CD4-positive, alpha-beta T cell treated with Interleukin-1 beta for 1 hour (primary cell): ENCODE measurements around the gene CPXM2.

ENCODE experiments used
- DNase-seq, 2 donors: peaks; one replicate each; pipeline ENCODE4 v3.0.0-alpha.2; 2020 to 2022

CPXM2 gene

DNA sequence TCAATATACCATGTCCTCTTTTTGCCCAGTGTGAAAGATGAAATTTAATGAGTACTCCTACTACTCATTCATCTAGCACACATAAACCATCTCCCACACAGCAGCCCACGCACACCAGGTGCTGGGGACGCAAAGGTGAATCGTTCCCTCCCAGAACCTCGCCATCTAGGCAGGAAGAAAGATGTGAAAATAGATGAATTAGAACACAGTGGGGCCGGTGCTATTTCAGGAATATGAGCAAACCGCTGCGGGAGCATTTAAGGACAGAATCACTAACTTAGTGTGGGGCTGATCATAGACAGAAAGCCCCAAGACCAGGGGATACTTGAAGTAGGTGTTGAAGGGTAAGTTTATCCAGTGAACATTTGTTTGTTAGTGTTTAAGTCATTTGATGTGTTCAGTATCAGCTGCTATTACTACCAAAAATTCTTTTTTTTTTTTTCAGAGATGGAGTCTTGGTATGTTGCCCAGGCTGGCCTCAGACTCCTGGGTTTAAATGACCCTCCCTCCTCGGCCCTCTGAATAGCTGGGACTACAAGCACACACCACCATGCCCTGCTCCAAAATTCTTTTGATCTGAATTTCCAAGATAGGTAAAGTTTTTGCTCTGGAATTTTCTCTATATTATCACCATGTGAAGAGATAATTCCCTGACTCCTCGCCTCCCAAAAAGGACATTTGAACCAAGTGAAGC, 48.8 kb downstream of the CPXM2 start:
- DNase-seq, result no peak

DNA sequence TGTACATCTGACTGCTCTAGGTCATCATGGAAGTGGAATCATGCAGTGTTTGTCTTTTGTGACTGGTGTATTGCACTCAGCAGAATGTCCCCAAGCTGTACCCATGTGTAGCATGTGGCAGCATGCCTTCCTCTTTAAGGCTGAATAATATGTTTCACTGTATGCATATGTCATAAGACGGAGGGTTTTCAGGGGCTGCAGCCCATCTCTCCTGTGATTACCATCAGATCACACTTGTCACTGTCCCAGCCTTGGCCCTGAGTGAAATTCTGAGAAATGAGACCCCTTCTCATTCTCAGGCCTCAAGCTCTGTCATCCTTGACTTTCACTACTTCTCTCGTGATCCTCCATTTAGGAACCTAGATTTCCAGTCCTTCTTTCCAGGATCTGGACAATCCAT, 50.0 kb downstream of the CPXM2 start:
- DNase-seq, result no peak

DNA sequence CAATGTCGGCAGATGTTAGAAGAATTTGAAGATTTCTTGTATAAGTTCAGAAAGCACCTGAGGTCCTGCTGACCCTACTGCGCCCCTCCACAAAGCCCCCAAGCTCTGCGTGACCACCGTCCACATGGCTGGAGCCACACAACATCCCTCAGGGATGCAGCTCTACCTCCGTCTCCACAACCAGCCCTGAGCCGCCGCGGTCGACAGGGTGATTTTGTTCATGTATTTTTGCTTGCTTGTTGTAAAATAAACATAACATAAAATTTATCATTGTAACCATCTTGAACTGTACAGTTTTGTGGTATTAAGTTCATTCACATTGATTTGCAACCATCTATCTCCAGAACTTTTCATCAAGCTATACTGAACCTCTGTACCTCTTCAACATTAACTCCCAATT, 50.5 kb downstream of the CPXM2 start:
- DNase-seq, result no peak

DNA sequence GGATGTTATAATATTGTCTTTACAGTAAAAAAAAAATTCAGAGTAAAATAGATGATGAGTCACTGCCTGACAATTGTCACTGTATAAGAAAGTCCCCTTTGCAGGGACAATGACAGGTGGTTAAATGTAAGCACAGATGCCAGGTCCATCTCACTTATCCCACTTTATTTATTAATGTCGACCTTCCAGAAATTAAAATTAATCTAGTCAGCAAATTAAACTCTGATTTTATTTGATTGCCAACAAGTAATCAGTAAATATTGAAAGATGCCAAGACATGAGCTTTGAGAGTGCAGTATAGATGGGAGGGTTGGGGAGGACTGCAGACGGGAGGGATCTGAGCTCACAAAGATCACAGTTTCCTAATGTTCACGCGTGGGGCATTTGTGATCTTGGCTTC, 50.9 kb downstream of the CPXM2 start:
- no peak for DNase-seq

DNA sequence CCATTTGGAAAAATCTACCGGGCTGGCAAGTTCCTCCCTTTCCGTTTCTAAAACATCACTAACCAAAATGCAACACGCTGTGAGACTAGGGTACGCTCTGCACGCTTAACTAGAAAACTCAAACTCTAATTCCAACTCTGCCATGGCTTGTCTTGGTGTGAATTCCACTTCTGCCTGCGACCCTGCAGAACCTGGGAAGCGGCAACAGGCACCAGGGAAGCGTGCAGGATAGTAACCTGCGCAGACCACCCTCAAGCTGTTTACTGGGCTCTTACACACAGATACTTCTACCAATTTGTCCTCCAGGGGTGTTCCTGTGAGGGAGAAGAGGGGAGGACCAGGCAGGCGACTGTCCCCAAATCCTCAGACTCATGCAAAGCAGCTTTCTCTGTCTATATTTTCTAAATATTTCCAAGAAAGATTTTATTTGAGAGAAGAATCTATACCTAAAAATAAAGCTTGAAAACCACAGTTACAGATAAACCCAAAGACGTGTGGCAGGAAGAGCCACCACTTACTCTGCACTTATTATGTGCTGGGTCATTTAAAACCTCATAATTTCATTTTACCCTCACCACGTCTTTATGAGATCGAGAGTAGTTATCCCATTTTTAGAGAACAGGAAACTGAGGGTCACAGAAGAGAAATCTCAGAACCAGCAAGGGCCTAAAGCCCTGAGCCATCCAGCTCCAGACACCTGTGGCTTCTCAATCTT, 52.9 kb downstream of the CPXM2 start:
- no peak for DNase-seq

DNA sequence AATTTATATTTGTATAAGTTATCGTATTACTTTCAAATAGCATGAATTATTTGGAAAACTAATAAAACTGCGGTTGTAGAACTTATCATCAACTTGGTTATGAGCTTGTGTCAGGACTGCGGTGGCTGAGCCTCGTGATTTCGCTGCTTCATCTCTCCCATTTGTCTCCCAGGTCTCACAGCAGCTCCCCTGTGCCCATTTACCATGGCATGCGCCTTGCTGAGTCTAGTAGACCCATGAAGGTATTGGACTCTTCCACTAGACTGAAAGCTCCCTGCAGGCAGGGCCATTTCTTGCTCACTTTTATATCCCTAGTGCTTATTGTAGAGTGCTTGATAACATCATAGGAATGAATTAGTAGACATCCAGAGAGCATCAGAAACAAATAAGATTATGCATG, 53.9 kb downstream of the CPXM2 start:
- no peak for DNase-seq

DNA sequence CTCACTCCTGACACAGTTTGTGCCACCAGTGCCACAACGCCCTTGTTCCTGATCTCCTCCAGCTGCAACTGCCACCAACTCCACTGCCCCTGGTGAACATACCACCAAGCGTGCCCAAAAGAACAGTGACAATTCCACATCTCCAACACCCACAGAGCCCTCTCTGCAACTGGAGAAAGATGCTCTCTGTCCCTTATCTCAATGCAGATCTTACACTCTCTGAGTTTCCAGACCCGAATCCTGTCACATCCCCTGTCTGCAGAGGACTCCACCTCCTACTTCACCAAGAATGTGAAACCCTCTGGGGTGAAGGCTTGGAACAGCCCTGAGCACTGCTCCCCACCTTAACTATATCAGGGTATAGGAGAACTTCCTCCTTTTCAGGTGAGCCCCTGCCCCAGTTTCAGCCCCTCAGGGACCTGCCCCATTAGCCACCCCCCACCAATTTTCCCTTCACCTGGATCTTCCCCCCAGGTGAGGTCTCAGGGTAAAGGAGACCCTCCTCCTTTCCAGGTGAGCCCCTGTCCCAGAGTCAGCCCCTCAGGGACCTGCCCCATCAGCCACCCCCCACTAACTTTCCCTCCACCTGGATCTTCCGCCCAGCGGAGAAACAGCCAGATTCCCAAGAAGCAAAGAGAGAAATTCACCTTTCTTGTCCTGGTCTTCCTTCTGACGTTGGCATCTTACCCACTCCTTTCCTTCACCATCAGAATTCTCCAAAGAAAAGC, 55.0 kb downstream of the CPXM2 start:
- DNase-seq, result no peak

DNA sequence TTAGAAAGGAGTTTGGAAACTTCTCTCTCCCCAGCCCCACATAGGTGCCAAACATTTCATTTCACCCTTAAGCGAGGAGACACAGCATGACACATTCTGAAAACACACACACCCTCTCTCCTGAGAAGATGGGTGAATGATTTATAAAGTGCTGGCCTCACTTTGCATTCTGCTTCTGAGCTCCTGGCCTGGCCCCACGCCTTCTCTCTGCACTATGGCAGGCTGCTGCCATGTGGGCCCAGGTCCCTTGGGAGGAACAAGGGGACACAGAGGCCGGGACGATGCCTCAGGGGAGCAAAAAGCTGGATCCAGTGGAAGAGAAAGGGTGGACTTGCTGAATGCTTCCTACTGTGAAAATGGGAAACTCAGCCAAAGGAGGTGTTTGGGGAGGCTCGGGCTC, 56.0 kb downstream of the CPXM2 start:
- no peak for DNase-seq

DNA sequence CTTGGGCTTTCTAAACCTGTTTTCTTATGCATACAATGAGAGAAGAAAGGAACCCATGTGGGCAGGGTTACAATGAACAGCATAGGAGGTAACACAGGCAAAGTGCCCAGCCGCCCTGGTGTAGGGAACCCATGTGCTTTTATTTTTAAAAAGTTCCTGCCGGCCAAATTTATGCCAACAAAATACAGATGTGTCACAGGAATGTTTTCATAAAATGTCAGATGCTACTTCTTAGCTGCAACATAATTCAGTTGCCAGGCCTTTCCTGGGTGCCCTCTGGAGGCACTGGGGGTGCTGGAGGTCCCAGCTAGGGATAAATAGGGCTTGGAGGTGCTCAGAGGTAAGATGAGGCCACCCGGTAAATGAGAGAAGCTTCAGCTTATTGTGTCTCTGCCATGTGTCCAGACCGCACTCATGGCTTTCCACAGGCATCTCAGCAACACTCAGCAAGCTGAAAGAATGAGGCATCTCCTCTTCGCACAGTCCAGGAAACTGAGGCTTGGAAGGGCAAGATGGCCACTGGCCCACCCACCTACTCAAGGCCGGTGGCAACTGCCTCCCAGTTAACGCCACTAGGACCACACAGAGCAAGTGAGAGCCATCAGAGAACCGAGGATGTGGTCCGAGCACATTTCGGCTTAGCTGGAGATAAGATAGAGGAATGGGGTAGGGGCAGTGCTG, 58.3 kb downstream of the CPXM2 start:
- DNase-seq, result no peak

DNA sequence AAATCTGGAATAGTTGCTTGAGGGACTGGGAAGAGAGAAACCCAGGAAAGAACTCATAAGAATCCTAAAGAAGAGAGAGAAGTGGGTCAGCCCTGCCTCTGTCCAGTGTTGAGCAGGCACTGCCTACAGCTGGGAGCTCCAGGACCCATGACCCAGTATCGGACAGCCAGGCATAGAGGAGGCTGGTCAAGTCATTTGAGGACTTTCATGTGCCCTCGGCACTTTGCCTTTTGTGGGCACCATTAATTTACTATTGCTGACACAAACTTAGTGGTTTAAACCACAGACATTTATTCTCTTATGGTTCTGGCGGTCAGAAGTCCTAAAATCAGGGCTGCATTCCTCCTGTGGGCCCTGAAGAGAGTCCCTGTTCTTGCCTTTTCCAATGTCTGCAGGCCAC, 60.3 kb downstream of the CPXM2 start:
- no peak for DNase-seq

DNA sequence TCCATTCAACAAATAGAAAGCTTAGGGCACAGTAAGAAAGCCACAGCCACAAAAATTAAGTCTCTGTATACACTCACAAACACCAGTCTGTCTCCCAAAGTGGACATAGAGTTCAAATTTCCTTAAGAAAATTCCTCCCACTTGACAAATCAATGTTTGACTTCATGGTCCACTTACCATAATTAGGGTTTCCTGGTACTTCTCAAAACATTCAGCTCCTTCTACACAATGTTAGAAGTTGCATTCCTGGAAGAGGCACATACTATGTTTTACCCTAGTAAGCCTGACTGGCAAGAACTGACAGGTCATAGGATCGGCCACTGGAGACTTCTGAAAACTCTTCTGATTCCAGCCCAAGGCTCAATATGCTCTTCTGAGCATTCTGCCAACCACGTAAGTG, 70.5 kb downstream of the CPXM2 start:
- DNase-seq, result no peak

DNA sequence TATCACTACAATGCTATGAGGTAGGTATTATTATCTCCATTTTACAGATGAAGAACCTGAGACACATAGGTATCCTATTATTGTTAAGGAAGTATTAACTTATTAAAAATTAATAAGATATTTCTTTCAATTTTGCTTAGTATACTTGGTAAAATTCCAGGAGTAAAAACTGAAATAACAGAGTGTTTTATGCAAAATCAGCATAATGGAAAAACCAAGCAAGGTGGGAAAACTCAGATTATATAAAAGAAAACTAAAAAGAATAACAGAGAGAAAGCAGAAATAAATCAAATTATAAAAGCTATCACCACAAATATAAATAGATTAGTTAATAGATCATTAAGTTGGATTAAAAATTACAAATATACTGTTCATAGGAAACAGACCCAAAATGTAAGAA, 82.0 kb downstream of the CPXM2 start:
- DNase-seq, result no peak

DNA sequence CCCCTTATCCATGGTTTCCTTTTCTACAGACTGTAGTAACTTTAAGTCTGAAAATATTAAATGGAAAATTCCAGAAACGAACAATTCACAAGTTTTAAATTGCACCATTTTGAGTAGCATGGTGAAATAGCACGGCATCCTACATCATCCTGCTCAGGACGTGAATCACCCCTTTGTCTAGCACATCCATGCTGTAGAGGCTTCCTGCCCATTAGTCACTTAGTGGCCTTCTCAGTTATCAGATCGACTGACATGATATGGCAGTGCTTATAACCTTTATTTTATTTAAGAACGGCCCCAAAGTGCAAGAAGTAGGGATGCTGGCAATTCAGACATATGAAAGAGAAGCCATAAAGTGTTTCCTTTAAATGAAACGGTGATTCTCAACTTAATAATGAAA, 82.7 kb downstream of the CPXM2 start:
- no peak for DNase-seq

DNA sequence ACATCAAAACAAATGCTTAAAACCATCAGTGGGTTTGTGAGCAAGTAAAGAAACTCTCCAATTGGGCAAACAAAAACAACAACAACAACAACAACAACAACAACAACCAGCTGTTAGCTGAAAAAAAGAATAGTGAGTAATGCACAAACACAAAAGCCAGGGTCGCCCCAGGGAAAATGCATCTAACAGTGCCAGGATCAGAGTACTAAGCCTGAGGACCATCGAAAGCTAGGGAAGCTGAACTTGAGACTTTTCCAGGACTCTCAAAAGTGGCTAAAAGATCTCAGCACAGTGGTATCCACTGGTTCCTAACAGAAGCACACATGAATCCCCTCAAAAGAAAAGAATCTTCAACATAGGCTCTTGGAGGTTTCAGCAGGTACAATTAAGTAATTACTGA, 83.3 kb downstream of the CPXM2 start:
- DNase-seq, result no peak

DNA sequence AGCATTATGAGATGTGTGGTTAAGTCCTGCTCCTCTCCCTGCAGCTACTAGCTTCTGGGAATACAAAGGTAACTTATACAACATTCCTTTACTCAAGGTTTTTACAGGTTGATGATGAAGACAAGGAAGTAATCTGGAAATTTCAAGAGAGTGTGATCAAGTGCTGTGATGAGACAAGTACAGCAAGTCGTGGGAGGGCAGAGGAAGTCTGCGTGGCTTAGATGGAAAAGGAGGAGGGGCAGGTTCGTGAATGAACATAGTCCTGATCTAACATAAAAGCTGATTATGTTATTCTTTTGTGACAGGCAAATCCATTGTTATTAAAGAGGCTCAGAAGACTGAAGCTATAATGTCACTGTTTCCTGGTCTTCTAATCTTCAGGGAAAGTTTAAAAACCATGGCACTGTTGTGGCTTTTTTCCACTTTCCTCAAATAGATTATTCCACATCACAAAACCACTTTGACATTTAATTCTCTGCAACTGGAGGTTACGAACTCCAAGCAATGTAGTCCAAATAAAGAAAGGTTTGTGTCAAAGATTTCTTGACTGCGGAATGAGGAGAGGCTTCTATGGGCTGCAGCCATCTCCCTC, 84.1 kb downstream of the CPXM2 start:
- DNase-seq, result no peak

DNA sequence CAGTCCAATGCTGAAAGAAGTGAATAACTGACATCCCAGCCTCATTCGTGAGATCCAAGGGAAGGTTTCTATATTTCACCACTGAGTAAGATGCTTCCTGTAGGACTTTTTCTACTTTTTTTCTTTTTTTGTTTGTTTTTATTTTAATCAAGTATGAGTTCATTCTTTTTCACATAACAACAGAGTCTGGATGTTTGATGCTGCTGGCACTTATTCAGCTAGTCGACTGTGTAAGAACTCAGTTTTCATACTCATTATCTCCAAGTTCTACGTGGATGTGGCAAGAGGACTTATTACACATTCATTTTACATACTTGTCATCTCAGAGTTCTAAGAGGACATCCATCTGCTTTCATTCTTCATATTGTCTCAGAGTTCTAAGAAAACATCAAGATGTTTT, 86.9 kb downstream of the CPXM2 start:
- DNase-seq, result no peak

DNA sequence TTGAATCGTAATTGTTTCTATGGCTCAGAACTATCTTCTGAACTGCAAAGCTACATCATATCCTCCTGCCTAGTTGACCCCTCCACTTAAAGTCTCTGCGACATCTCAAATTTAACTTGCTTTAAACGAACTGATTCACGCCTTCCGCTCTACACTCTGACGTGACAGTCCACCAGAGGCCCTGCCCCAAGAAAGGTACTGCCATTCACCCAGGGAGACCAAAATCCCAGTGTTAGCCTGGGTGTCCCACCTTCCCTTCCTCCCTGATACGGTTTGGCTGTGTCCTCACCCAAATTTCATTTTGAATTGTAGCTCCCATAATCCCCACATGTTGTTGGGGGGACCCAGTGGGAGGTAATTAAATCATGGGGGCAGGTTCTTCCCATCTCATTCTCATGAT, 90.8 kb downstream of the CPXM2 start:
- DNase-seq, result no peak

DNA sequence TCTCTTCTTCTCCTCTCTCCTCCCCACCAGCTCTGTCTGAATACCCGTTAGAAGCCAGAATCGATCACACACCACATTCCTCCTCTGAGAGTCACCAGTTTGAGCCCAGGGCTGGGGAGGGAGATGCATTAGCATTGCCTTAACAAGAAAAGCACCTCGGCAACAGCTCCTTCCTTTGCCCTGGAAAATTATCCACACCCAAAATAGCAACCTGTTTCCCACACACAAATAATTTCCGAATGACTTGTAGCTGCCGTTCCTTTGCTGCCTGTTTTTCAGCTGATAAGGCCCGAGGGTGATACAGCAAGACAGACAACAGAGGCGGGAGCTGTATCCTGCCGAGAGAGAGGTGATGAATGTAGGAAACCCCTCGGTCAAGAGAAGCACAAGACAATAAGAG, 91.3 kb downstream of the CPXM2 start:
- no peak for DNase-seq

DNA sequence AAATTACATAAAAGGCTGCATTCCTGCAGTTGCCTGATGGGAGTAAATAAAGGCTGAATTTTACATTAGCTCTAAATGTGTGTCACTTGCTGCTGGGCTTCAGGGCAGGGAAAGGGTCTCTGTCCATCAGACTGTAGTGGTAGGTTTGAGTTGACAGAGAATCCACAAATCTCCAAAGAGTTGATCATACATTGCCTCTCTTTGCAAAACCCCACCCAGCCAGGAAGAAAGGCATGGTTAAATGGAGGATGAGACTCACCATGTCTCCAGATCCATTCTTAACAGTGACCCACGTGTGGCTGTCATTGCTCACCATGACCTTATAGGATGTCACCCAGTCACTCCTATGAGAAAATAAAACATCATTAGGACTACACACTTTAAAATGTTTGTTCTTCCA, 92.8 kb downstream of the CPXM2 start:
- no peak for DNase-seq

DNA sequence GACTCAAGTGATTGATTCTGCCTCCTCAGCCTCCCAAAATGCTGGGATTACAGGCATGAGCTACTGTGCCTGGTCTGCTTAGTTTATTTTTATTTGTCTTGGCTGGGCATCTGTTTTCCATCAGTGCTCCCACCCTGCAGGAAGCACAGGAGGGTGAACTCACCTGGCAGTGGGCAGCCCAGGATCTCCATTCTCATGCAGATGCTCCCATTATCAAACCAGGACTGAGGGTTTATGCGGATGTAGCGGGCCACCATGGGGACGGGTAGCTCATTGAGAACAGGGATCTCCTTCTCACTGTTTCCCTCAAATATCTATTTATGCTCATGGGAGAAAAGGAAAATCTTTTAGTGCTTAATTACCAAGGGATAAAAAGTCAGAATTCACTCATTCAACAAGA, 93.8 kb downstream of the CPXM2 start:
- no peak for DNase-seq

DNA sequence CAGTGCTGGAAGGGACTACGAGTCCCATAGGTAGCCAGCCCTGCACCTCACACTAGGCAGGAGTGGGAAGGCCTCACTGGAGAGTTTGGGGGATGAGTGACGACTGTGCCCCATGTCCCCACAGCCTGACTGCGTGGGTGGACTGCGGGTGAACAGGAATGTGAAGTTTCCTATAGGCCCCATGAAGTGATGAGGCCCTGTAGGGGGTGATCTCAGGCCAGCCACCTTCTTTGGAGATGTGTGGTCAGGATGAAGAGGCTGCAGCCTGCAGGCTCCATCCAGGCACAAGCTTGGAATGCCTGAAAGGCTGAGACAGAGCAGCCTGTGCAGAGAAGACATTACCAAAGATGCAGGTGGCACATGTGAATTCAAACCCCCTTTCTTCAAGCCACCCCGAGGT, 94.9 kb downstream of the CPXM2 start:
- DNase-seq, result no peak

DNA sequence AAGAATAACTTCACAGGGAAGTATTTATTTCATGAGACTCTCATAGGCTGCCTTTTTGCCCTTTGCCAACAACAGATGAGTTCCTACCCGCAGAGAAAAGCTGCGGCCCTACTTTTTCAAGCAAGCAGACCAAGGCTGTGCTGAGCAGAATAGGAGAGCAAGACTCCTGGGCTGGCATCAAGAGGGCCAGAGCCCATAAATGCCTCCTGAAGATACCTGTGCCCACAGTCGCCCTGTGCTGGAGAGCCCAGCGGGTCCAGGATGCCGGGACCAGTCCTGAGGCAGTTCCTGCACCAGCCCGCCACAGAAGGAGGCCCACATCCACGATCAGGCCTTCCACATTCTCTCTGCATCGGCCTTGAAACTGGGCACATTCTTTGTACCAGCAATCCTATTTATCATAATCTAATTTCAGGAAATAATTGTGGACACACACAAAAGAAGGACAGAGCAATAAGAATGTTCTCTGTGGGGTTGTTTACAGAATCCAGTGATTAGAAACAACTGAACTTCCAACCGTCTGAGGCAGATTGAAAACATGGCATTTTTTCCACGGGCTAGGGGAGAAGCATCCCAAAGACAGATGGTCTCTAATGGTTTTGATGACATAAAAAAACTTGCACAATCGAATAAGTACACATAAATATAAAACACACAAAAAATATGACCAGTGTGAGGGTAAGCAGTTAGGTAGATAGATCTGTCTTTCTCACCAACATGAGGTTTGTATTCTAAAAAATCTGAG, 95.6 kb downstream of the CPXM2 start:
- no peak for DNase-seq
